ENCODE results near the gene TRABD. TPM values are rescaled to one million over a fixed set of nuclear protein-coding genes. Genes with fewer than 3 reads are reported as not detected.

Gene TRABD
- total RNA-seq, 1 donor = 21.6 TPM

DNA sequence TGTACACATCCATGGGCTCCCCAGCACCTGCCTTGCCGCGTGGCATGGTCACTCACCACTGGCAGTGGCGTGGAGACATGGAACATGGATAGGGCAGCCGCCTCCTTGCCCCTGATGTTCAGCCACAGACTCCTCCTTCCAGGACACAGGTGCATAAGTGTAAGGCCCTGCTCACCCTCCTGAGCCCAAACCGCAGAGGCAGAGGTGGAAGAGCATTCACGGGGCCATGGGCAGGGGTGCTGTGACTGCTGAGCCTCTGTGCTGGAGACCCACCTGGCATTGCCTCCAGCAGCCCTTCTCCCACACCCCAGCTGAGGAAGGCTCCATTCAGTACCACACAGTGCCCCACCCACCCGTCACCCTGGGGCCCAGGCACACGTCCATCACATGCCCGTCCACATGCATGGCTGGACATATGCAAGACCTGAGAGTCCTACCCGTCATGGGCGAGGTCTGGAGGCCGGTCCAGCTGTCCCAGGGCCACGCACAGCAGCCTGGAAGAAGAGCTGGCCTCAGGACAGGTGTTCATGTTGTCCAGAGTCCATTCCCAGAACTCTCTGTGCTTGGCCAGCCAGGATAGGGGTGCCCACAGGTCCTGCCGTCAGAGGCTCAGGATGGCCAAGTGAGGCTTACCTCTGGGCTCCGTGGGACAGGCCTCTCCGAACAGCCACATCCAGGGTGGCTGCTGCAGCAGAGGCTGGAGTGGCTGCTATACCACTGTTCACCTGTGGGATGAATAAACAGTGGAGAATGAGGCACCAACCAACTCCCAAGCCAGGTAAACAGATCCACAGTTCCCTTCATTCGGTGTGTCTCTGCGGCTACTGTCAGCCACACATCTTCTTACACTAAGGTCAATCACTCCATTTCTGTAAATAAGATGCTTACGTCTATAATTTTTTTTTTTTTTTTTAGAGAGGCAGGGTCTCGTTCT lies 60.8 kb downstream of the TRABD start:
- TF ChIP-seq, protein P1, sequence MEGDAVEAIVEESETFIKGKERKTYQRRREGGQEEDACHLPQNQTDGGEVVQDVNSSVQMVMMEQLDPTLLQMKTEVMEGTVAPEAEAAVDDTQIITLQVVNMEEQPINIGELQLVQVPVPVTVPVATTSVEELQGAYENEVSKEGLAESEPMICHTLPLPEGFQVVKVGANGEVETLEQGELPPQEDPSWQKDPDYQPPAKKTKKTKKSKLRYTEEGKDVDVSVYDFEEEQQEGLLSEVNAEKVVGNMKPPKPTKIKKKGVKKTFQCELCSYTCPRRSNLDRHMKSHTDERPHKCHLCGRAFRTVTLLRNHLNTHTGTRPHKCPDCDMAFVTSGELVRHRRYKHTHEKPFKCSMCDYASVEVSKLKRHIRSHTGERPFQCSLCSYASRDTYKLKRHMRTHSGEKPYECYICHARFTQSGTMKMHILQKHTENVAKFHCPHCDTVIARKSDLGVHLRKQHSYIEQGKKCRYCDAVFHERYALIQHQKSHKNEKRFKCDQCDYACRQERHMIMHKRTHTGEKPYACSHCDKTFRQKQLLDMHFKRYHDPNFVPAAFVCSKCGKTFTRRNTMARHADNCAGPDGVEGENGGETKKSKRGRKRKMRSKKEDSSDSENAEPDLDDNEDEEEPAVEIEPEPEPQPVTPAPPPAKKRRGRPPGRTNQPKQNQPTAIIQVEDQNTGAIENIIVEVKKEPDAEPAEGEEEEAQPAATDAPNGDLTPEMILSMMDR (IDR thresholded peaks at IDR 0.05; ENCODE audit: insufficient read depth, low read depth, low read length) = no peak
- no peak for DNase-seq (ENCODE audit: low read depth)
- H3K4me3 ChIP-seq (ENCODE audit: low read depth, low read length) = no peak overlapping the region

DNA sequence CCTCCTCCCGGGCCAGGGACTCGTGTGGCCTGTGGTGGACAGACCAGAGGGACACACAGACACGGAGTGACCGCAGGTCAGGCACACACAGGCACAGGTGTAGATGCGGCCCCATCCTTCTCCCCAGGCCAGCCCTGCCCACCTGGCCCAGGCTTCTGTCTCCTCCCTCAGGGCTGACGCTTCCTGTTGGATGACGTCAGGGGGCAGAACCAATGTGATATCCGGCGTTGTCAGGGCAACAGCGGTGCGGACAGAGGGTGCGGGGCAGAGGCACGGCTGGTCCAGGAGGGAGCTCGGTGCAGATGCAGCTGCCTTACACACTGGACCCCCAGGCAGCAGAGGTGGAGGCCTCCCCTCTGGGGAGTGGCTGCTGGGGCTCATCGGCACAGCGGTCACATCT lies 62.0 kb downstream of the TRABD start:
- H3K4me3 ChIP-seq (ENCODE audit: low read depth, low read length) = no peak overlapping the region
- TF ChIP-seq, protein P1 (IDR thresholded peaks at IDR 0.05; ENCODE audit: insufficient read depth, low read depth, low read length) = no peak
- peak; percentile 39 for DNase-seq (ENCODE audit: low read depth)

DNA sequence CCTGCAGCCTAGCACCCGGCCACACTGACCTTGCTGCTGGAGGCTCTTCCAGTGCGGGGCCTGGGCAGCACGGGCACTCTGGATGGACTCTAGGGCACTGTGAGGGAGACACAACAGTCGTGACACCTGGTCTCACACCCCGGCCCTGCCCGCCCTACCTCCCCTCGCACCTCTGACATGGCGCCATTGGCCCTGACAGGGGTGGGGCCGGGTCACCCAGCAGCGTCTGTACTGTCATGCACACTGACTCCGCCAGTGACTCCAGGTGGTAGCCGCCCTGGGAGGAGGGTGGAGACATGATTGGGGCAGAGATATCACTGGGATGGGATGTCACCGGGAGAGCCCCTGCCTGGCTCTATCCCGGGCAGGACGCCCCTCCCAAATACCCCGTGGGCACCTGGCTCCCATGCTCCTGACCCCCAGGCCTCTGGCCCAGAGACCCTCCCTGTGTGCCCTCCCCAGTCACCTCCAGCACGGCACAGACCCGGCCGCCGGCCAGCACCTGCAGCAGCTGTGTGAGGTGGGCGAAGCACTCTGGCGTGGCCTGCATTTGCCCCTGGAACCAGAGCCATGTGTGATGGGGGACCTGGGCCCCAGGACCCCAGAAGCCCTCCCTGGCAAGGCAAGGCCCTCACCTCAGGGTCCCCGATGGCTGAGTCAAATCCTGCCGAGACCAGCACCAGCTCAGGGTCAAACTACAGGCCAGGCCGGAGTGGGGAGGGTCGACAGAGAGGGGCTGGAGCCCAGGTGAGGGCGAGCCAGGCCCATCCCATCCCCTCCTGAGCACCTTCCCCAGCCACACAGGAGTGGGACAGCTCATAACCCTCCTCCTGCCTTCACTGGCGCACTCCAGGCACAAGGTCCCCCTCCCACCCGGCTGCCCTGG lies 62.7 kb downstream of the TRABD start:
- no peak for DNase-seq (ENCODE audit: low read depth)
- no peak overlapping the region for H3K4me3 ChIP-seq (ENCODE audit: low read depth, low read length)
- TF ChIP-seq, protein P1 (IDR thresholded peaks at IDR 0.05; ENCODE audit: insufficient read depth, low read depth, low read length) = no peak

Other genes starting within 250 kb of the TRABD start
- 27.7 and 32.0 TPM in 2 replicates for gene PIM3, start 225.1 kb upstream of the TRABD start, total RNA-seq
- gene IL17REL, start 173.1 kb upstream of the TRABD start, total RNA-seq = under 0.01 TPM in 1 of 2 replicates, not detected in the other
- not detected in 2 replicates for gene TTLL8, start 127.6 kb upstream of the TRABD start, total RNA-seq
- gene MLC1, start 100.5 kb upstream of the TRABD start, total RNA-seq = under 0.01 TPM in 2 replicates
- gene MOV10L1, start 95.9 kb upstream of the TRABD start, total RNA-seq = 9.7 and 10.8 TPM in 2 replicates
- gene PANX2, start 15.2 kb upstream of the TRABD start, total RNA-seq = 0.32 and 0.43 TPM in 2 replicates
- 18.0 and 20.7 TPM in 2 replicates for gene SELENOO, start 15.1 kb downstream of the TRABD start, total RNA-seq
- gene TUBGCP6, start 59.1 kb downstream of the TRABD start, total RNA-seq = 25.4 and 32.4 TPM in 2 replicates
- 18.7 and 19.4 TPM in 2 replicates for gene HDAC10, start 65.4 kb downstream of the TRABD start, total RNA-seq
- gene MAPK12, start 75.8 kb downstream of the TRABD start, total RNA-seq = 39.3 and 42.7 TPM in 2 replicates
- 6.5 and 6.8 TPM in 2 replicates for gene MAPK11, start 84.5 kb downstream of the TRABD start, total RNA-seq
- 148 and 168 TPM in 2 replicates for gene PLXNB2, start 121.7 kb downstream of the TRABD start, total RNA-seq
- 2.3 and 2.6 TPM in 2 replicates for gene DENND6B, start 141.1 kb downstream of the TRABD start, total RNA-seq
- 54.0 and 62.2 TPM in 2 replicates for gene PPP6R2, start 157.4 kb downstream of the TRABD start, total RNA-seq